Measurements from ENCODE around the gene SFI1.
"Not testable (repeated sequence)": the region's sequence is repeated elsewhere in the genome, so short reads cannot be mapped to it uniquely, and the experiment has no call there.

SFI1 gene

GRCh38 chr22:31490496-31490925 lies 5.8 kb upstream of the SFI1 start:
- peak; percentile 80 for DNase-seq (ENCODE audit: low read depth, low spot score)
- peak overlapping the region; percentile 97 for H3K4me3 ChIP-seq (ENCODE audit: low read length)

- H3K4me3 ChIP-seq (ENCODE audit: low read length) = peak overlapping the region; percentile 97
- no peak for DNase-seq (ENCODE audit: low read depth, low spot score)
Measured at GRCh38 chr22:31491218-31491962, 4.9 kb upstream of the SFI1 start.

- no peak for DNase-seq (ENCODE audit: low read depth, low spot score)
Measured at GRCh38 chr22:31492151-31492550, 4.2 kb upstream of the SFI1 start.

DNA sequence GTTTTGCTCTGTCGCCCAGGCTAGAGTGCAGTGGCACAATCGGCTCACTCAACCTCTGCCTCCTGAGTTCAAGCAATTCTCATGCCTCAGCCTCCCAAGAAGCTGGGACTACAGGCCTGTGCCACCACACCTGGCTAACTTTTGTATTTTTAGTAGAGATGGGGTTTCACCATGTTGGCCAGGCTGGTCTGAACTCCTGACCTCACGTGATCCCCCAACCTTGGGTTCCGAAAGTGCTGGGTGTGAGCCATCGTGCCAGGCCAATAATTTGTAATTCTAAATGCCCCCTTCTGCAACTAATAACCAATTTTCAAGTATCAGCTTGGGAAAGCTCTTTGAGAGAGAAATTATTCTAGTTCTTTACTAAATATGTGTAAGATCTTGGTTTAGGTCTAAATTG lies 3.0 kb upstream of the SFI1 start:
- not testable (repeated sequence) for DNase-seq (ENCODE audit: low read depth, low spot score); H3K4me3 ChIP-seq (ENCODE audit: low read length)

More at GRCh38 chr22:31492151-31492550, 4.2 kb upstream of the SFI1 start:
- H3K4me3 ChIP-seq (ENCODE audit: low read length) = no peak overlapping the region

DNA sequence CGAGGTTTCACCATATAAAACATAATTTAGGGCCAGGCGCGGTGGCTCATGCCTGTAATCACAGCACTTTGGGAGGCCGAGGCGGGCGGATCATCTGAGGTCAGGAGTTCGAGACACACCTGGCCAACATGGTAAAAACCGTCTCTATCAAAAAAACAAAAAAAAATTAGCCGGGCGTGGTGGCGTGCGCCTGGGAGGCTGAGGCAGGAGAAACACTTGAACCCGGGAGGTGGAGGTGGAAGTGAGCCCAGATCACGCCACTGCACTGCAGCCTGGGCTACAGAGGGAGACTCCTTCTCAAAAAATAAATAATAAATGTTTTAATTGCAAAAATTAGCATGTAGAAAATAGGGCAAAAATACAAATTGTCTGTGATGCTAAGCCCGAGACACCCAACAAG lies 993 bp upstream of the SFI1 start:
- DNase-seq (ENCODE audit: low read depth, low spot score) = no peak
- peak overlapping the region; percentile 90 for H3K4me3 ChIP-seq (ENCODE audit: low read length)

DNA sequence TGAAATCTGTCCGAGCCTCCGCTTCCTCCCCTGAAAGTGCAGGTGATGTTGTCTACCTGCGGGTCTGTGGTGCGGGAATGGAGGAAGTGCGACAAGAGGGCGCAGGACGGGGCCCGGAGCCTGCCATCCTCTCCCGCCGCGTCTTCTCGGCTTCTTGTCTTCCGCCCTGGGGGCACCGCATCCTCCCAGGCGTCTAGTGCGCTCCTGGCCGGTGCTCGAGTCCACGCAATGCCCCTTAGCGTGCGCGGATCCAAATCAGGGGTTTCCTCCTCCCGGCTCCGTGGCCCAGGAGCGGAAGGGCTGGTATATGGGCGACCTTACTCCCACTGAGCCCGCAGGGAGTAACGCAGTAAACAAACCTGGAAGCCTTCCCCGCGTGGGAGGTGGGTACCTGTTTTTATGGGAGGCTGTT lies 405 bp downstream of the SFI1 start:
- DNase-seq (ENCODE audit: low read depth, low spot score) = peak; percentile 5
- H3K4me3 ChIP-seq (ENCODE audit: low read length) = peak overlapping the region; percentile 90

- peak overlapping the region; percentile 90 for H3K4me3 ChIP-seq (ENCODE audit: low read length)
- DNase-seq (ENCODE audit: low read depth, low spot score) = peak; percentile 72
Measured at GRCh38 chr22:31497148-31497938, 1.0 kb downstream of the SFI1 start.

GRCh38 chr22:31501738-31502137 lies 5.4 kb downstream of the SFI1 start:
- DNase-seq (ENCODE audit: low read depth, low spot score) = no peak
- no peak overlapping the region for H3K4me3 ChIP-seq (ENCODE audit: low read length)

DNA sequence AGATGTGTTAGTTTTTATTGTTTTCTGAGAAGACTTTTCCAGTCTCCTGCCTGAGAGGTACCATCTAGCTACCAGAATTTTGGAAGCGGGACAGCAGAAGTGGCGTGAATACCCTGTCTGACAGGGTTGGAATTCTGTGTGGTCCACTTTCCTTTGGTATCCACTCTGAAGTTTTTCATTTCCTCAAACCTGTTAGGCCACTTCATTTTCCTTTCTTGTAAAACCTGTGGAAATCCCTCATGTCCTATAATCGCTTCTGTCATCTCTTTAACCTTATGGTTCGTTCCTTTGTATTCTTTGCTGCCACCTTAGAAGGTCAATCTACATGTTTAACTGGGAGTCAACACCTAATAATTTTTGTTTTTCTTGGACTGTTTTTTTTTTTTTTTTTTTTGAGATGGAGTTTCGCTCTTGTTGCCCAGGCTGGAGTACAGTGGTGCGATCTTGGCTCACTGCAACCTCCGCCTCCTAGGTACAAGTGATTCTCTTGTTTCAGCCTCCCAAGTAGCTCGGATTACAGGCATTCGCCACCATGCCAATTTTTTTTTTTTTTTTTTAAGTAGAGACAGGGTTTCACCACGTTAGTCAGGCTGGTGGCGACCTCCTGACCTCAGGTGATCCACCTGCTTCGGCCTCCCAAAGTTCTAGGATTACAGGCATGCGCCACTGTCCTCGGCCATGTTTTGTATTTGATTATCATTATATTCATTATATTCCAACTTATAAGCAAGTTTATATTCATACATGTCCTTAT lies 7.1 kb downstream of the SFI1 start:
- no peak for DNase-seq (ENCODE audit: low read depth, low spot score)
- no peak overlapping the region for H3K4me3 ChIP-seq (ENCODE audit: low read length)

DNA sequence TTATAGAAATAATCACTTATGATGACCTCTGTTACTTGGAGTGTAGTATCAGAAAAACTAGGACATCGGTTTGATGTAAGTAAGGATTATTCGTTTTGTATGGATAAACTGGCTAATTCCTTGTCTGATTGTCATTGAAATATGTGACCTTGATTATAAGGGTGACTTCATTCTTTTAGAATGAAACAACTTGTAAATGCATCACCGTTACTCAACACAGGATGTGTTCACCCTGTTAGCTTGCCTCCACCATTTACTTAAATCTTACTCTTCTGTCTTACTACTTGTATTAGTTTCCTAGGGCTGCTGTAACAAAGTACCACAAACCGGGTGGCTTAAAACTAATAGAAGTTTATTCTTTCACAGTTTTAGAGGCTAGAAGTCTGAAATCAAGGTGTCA lies 7.9 kb downstream of the SFI1 start:
- DNase-seq (ENCODE audit: low read depth, low spot score) = no peak
- no peak overlapping the region for H3K4me3 ChIP-seq (ENCODE audit: low read length)

GRCh38 chr22:31507517-31507916 lies 11.2 kb downstream of the SFI1 start:
- not testable (repeated sequence) for H3K4me3 ChIP-seq (ENCODE audit: low read length); DNase-seq (ENCODE audit: low read depth, low spot score)

GRCh38 chr22:31508536-31508935 lies 12.2 kb downstream of the SFI1 start:
- no peak overlapping the region for H3K4me3 ChIP-seq (ENCODE audit: low read length)

DNA sequence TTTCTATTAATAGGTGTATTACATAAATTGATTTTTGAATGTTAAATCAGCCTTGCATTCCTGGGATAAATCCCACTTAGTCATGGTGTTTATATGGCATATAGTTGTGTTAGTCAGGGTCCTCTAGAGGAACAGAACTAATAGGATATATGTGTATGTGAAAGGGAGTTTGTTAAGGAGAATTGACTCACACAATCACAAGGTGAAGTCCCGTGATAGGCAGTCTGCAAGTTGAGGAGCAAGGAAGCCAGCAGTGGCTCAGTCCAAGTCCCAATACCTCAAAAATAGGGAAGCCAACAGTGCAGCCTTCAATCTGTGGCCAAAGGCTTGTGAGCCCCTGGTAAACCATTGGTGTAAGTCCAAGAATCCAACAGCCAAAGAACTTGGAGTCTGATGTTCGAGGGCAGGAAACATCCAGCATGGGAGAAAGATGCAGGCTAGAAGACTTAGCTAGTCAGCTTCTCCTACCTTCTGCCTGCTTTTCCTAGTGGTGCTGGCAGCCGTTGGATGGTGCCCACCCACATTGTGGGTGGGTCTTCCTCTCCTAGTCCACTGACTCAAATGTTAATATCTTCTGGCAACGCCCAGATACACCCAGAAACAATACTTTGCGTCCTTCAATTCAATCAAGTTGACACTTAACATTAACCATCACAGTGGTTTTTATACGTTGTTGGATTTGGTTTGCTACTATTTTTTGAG lies 12.9 kb downstream of the SFI1 start:
- no peak overlapping the region for H3K4me3 ChIP-seq (ENCODE audit: low read length)
- DNase-seq (ENCODE audit: low read depth, low spot score) = no peak

More at GRCh38 chr22:31508536-31508935, 12.2 kb downstream of the SFI1 start:
- DNase-seq (ENCODE audit: low read depth, low spot score) = no peak

DNA sequence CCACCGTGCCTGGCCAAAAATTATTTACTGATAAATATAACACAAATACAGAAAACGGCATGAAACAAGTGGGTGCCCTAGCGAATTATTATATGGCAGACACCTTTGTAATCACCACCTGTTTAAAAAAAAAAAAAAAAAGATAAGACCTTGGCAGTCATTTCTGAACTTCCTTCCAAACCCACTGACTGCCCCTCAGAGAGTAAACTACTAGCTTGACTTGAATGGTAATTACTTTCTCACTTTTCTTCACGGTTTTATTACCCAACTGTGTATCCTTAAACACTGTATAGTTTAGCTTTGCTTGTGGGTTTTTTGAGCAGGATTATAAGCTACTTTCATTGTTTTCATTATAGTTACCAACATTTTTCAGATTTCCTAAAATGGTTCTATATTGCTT lies 23.7 kb downstream of the SFI1 start:
- no peak overlapping the region for H3K4me3 ChIP-seq (ENCODE audit: low read length)
- DNase-seq (ENCODE audit: low read depth, low spot score) = no peak

DNA sequence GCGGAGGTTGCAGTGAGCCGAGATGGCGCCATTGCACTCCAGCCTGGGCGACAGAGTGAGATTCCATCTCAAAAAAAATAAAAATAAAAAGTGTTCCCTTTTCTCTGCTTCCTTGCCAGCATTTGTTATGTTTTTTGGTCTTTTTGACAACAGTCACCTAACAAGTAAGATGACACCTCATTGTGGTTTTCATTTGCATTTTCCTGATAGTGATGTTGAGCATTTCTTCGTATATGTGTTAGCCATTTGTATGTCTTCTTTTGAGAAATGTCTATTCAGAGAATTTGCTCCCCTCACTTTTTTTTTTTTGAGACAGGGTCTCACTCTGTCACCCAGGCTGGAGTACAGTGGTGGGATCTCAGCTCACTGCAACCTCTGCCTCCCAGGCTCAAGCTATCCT lies 27.8 kb downstream of the SFI1 start:
- not testable (repeated sequence) for DNase-seq (ENCODE audit: low read depth, low spot score); H3K4me3 ChIP-seq (ENCODE audit: low read length)

GRCh38 chr22:31526270-31526669 lies 29.9 kb downstream of the SFI1 start:
- no peak for DNase-seq (ENCODE audit: low read depth, low spot score)
- H3K4me3 ChIP-seq (ENCODE audit: low read length) = no peak overlapping the region

DNA sequence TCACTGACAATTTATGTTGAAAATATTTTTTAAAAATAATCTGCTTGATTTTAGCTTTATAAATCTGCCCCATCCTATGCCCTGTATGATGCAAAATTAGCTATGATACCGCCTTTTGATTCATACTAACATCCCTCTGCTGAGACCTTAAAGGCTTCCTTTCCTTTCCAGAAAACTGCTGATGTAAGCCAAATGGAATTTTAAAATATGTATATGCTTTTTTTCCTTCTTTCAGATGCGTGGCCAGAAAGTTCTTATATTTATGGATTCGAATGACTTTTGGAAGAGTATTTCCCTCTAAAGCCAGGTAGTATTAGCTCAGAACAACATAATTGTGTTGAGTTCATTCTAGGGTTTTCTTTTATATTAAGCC lies 34.5 kb downstream of the SFI1 start:
- H3K4me3 ChIP-seq (ENCODE audit: low read length) = no peak overlapping the region
- DNase-seq (ENCODE audit: low read depth, low spot score) = no peak

- H3K4me3 ChIP-seq (ENCODE audit: low read length) = no peak overlapping the region
- DNase-seq (ENCODE audit: low read depth, low spot score) = no peak
Measured at GRCh38 chr22:31532060-31532459, 35.7 kb downstream of the SFI1 start.

DNA sequence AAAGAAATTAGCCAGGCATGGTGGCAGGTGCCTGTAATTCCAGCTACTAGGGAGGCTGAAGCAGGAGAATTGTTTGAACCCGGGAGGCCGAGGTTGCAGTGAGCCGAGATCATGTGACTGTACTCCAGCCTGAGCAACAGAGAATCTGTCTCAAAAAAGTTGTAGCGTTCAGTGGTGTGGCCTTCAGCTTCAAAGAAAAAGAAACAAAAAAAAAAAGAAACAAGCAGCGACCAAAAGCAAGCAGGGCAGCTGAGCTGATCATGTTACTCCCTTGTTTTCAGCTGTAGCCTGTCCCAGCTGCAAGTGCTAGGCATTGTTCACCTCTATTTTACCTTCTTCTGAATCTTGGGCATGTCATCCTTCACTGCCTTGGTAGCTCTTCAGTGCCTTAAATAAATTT lies 37.0 kb downstream of the SFI1 start:
- no peak overlapping the region for H3K4me3 ChIP-seq (ENCODE audit: low read length)
- no peak for DNase-seq (ENCODE audit: low read depth, low spot score)

All from Jurkat, Clone E6-1 (cell line).